ENCODE measurements around the gene SALL2.
A peak's percentile ranks its signal among the peaks of the same experiment; 100 is the strongest.

Gene SALL2

GRCh38 chr14:21494902-21495762 is 31.0 kb downstream of the SALL2 start (continued):
- TF ChIP-seq TSHZ2 (CRISPR knock-in tag; IDR thresholded peaks at IDR 0.05) (no peak), CREB5 (CRISPR knock-in tag; IDR thresholded peaks at IDR 0.05; ENCODE audit: low read depth) (no peak), ZNF70 (CRISPR knock-in tag; IDR thresholded peaks at IDR 0.05) (no peak)

DNA sequence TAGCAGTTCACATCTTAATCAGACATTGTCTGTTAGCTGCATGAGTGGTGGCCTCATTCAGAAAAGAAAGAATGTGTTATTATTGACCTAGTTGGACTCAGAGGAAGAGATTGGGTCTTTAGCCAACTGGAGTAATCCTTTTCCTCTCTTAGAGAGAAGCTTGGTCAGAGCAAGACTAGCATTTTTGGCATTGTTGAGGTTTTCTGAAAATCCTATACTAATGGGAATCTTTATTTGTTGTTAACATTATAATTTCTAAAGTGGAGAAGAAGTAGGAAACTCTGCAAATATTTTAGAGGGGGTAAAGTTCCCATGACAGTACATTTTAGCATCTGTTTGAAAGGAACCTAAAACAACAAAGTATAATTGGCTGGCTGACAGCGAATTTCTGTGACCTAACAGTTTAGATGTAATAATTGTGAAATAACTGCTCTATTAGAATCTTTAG is 39.5 kb downstream of the SALL2 start:
- no peak for TF ChIP-seq ISL1 (CRISPR knock-in tag; IDR thresholded peaks at IDR 0.05)
- TF ChIP-seq GLIS3 (CRISPR knock-in tag; IDR thresholded peaks at IDR 0.05) = no peak
- TF ChIP-seq ZFP3 (CRISPR knock-in tag; IDR thresholded peaks at IDR 0.05) = no peak
- no peak for TF ChIP-seq SNAI2 (CRISPR knock-in tag; IDR thresholded peaks at IDR 0.05)
- TF ChIP-seq, protein P1, sequence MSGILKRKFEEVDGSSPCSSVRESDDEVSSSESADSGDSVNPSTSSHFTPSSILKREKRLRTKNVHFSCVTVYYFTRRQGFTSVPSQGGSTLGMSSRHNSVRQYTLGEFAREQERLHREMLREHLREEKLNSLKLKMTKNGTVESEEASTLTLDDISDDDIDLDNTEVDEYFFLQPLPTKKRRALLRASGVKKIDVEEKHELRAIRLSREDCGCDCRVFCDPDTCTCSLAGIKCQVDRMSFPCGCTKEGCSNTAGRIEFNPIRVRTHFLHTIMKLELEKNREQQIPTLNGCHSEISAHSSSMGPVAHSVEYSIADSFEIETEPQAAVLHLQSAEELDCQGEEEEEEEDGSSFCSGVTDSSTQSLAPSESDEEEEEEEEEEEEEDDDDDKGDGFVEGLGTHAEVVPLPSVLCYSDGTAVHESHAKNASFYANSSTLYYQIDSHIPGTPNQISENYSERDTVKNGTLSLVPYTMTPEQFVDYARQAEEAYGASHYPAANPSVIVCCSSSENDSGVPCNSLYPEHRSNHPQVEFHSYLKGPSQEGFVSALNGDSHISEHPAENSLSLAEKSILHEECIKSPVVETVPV (CRISPR knock-in tag; IDR thresholded peaks at IDR 0.05) = no peak
- TF ChIP-seq TOX (CRISPR knock-in tag; IDR thresholded peaks at IDR 0.05; ENCODE audit: borderline replicate concordance) = no peak
- TF ChIP-seq, protein P2, sequence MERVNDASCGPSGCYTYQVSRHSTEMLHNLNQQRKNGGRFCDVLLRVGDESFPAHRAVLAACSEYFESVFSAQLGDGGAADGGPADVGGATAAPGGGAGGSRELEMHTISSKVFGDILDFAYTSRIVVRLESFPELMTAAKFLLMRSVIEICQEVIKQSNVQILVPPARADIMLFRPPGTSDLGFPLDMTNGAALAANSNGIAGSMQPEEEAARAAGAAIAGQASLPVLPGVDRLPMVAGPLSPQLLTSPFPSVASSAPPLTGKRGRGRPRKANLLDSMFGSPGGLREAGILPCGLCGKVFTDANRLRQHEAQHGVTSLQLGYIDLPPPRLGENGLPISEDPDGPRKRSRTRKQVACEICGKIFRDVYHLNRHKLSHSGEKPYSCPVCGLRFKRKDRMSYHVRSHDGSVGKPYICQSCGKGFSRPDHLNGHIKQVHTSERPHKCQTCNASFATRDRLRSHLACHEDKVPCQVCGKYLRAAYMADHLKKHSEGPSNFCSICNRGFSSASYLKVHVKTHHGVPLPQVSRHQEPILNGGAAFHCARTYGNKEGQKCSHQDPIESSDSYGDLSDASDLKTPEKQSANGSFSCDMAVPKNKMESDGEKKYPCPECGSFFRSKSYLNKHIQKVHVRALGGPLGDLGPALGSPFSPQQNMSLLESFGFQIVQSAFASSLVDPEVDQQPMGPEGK (CRISPR knock-in tag; IDR thresholded peaks at IDR 0.05; ENCODE audit: borderline replicate concordance) = no peak
- TF ChIP-seq PPARA (CRISPR knock-in tag; IDR thresholded peaks at IDR 0.05; ENCODE audit: borderline replicate concordance) = no peak
- TF ChIP-seq CREB5 (CRISPR knock-in tag; IDR thresholded peaks at IDR 0.05; ENCODE audit: low read depth) = no peak
- no peak for TF ChIP-seq ZFP30 (CRISPR knock-in tag; IDR thresholded peaks at IDR 0.05)
- no peak for TF ChIP-seq OSR1 (CRISPR knock-in tag; IDR thresholded peaks at IDR 0.05)
- ATAC-seq = peak; percentile 46

DNA sequence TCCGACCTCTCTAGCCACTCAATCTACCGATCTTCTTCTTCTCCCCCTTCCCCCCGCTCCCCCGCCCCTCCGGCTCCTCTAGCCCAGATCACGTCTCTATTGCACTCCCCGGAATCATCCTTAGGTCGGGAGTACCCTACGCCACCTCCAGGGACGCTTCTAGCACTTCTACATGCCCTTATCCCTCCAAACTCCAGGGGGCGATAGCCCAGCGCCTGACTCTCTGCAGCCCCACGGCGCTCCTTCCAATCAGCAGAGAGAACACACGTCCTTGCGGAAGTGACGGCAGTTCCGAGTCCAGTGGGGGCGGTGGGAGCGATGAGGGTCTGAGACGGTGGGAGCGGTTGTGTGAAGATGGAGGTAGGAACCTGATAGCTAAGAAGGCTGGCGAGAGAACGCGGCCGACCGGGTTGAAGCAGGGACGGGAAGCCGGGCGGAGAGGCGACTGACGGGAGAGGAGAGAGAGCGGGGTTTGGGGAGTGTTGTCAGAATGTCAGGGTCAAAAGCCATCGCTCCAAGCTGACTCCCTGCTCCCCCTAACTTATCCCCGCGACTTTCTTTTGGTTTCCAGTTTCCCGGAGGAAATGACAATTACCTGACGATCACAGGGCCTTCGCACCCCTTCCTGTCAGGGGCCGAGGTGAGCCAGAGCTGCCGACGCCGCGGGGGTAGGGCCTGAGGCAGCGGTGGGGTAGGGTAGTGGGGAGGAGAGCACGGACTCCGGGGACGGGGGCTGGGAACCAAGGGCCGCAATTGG is 49.0 kb downstream of the SALL2 start, which contains the start of the genes RAB2B and TOX4:
TSS of gene RAB2B (minus strand) at position 35 of the 757 bp plus-strand sequence. CDS start 87 bp downstream, outside the sequence.
TSS of gene TOX4 (plus strand) at position 271 of the 757 bp plus-strand sequence. CDS start at position 355, 84 bp downstream.
- TF ChIP-seq ZFP30 (CRISPR knock-in tag; IDR thresholded peaks at IDR 0.05) (no peak), ZNF8 (CRISPR knock-in tag; IDR thresholded peaks at IDR 0.05) (no peak), ESRRG (CRISPR knock-in tag; IDR thresholded peaks at IDR 0.05) (no peak), ZC3H10 (CRISPR knock-in tag; IDR thresholded peaks at IDR 0.05) (no peak), RARB (CRISPR knock-in tag; IDR thresholded peaks at IDR 0.05) (no peak), ZNF70 (CRISPR knock-in tag; IDR thresholded peaks at IDR 0.05) (no peak), GLIS3 (CRISPR knock-in tag; IDR thresholded peaks at IDR 0.05) (0 out of 2 replicates have a peak, but pooled peaks have one; percentile 33)
- ATAC-seq = peak; percentile 99

Data from SK-N-SH treated with all-trans-retinoic acid at 6 μM for 48 hours (cell line).